GM10847 (cell line): Measurements from ENCODE around the gene GALNT7.

Experiments
- POLR2A ChIP-seq: IDR thresholded peaks from 2 replicates; pipeline ENCODE4 v1.6.1; 2011; ENCODE audit not compliant: insufficient read length; ENCODE audit errors: extremely low read depth

The GALNT7 gene

GRCh38 chr4:173237152-173237551, 68.5 kb downstream of the GALNT7 start:
- no peak for TF ChIP-seq POLR2A

- TF ChIP-seq POLR2A = no peak
Observed at GRCh38 chr4:173237762-173238161, 69.2 kb downstream of the GALNT7 start.

GRCh38 chr4:173240696-173241095, 72.1 kb downstream of the GALNT7 start:
- TF ChIP-seq POLR2A = no peak

- TF ChIP-seq POLR2A = no peak
Observed at GRCh38 chr4:173242466-173243250, 74.0 kb downstream of the GALNT7 start.

- TF ChIP-seq POLR2A = no peak
Observed at GRCh38 chr4:173243321-173243720, 74.7 kb downstream of the GALNT7 start.

- no peak for TF ChIP-seq POLR2A
Observed at GRCh38 chr4:173243917-173244658, 75.5 kb downstream of the GALNT7 start.

- no peak for TF ChIP-seq POLR2A
Observed at GRCh38 chr4:173245952-173246351, 77.3 kb downstream of the GALNT7 start.

GRCh38 chr4:173246719-173247118, 78.1 kb downstream of the GALNT7 start:
- TF ChIP-seq POLR2A = no peak

GRCh38 chr4:173247321-173247720, 78.7 kb downstream of the GALNT7 start:
- TF ChIP-seq POLR2A = no peak

GRCh38 chr4:173248690-173249089, 80.1 kb downstream of the GALNT7 start:
- TF ChIP-seq POLR2A = no peak

GRCh38 chr4:173252024-173252935, 83.7 kb downstream of the GALNT7 start:
- TF ChIP-seq POLR2A = no peak

- TF ChIP-seq POLR2A = no peak
Observed at GRCh38 chr4:173253561-173253960, 85.0 kb downstream of the GALNT7 start.

- no peak for TF ChIP-seq POLR2A
Observed at GRCh38 chr4:173254646-173255045, 86.0 kb downstream of the GALNT7 start.

- no peak for TF ChIP-seq POLR2A
Observed at GRCh38 chr4:173256825-173257224, 88.2 kb downstream of the GALNT7 start.

GRCh38 chr4:173257732-173258717, 89.4 kb downstream of the GALNT7 start:
- no peak for TF ChIP-seq POLR2A

GRCh38 chr4:173258866-173259265, 90.3 kb downstream of the GALNT7 start:
- no peak for TF ChIP-seq POLR2A
